GM23248 (cell line): ENCODE results near the gene MGMT. TPM values are rescaled to one million over a fixed set of nuclear protein-coding genes. Genes with fewer than 3 reads are reported as not detected.

Experiments used
- DNase-seq: peaks from one replicate; pipeline ENCODE4 v3.0.0-alpha.2; 2015
- H2AFZ ChIP-seq: fragments of 200-600 bp; sonication (generic); 2 replicates; pipeline ENCODE4 v1.6.1; 2016; ENCODE audit warnings: antibody characterized with exemption
- H3F3A ChIP-seq: fragments of 200-600 bp; sonication (generic); 2 replicates; pipeline ENCODE4 v1.6.1; 2016; ENCODE audit warnings: mild to moderate bottlenecking, antibody characterized with exemption, mixed run types; ENCODE audit not compliant: insufficient read depth
- H3K27ac ChIP-seq: fragments of 200-600 bp; sonication (generic); 2 replicates; pipeline ENCODE4 v1.5.1; 2016; ENCODE audit warnings: mild to moderate bottlenecking
- H3K27me3 ChIP-seq: fragments of 200-600 bp; sonication (generic); replicated peaks from 2 replicates; pipeline ENCODE4 v1.6.1; 2016; ENCODE audit warnings: mild to moderate bottlenecking; ENCODE audit not compliant: insufficient read depth
- H3K36me3 ChIP-seq: fragments of 200-600 bp; sonication (generic); 2 replicates; pipeline ENCODE4 v1.6.1; 2016; ENCODE audit warnings: low read depth, mild to moderate bottlenecking
- H3K4me1 ChIP-seq: fragments of 200-600 bp; sonication (generic); 2 replicates; pipeline ENCODE4 v1.6.1; 2016; ENCODE audit warnings: mild to moderate bottlenecking; ENCODE audit not compliant: insufficient read depth
- H3K4me2 ChIP-seq: fragments of 200-600 bp; sonication (generic); one replicate; pipeline ENCODE4 v1.6.1; 2016; ENCODE audit warnings: mild to moderate bottlenecking; ENCODE audit not compliant: unreplicated experiment
- H3K4me3 ChIP-seq: fragments of 200-600 bp; sonication (generic); 2 replicates; pipeline ENCODE4 v1.5.1; 2016; ENCODE audit warnings: mild to moderate bottlenecking
- H3K79me2 ChIP-seq: fragments of 200-600 bp; sonication (generic); 2 replicates; pipeline ENCODE4 v1.6.1; 2016; ENCODE audit warnings: mild to moderate bottlenecking; ENCODE audit not compliant: insufficient read depth
- H3K9ac ChIP-seq: fragments of 200-600 bp; sonication (generic); 2 replicates; pipeline ENCODE4 v1.6.1; 2016; ENCODE audit warnings: mild to moderate bottlenecking
- H3K9me2 ChIP-seq: fragments of 200-600 bp; sonication (generic); 2 replicates; pipeline ENCODE4 v1.6.1; 2016; ENCODE audit warnings: mixed run types, mild to moderate bottlenecking, moderate library complexity; ENCODE audit not compliant: insufficient read depth
- H3K9me3 ChIP-seq: fragments of 200-600 bp; sonication (generic); one replicate; pipeline ENCODE4 v1.6.1; 2017; ENCODE audit warnings: low read depth
- H4K20me1 ChIP-seq: fragments of 200-600 bp; sonication (generic); 2 replicates; pipeline ENCODE4 v1.6.0; 2016; ENCODE audit not compliant: insufficient read depth
- EZH2 ChIP-seq: fragments of 200-600 bp; sonication (generic); IDR thresholded peaks from 2 replicates; pipeline ENCODE4 v1.6.1; 2018; ENCODE audit warnings: antibody characterized with exemption, mild to moderate bottlenecking; ENCODE audit not compliant: insufficient read depth, poor library complexity, severe bottlenecking
- EZH2phosphoT487 ChIP-seq: fragments of 200-600 bp; sonication (generic); IDR thresholded peaks from 2 replicates; pipeline ENCODE4 v1.6.1; 2018; ENCODE audit warnings: antibody characterized with exemption, moderate library complexity, mild to moderate bottlenecking, low read depth; ENCODE audit not compliant: insufficient read depth
- WGBS, 2 experiments: methylation state at CpG; one replicate each; pipeline ENCODE4 v1.1.6; 2015 to 2017; ENCODE audit warnings: low lambda C conversion rate in 2 of 2, low coverage in 1 of 2; ENCODE audit errors: missing lambda C conversion rate in 2 of 2; 5-methylcytosine and 5-hydroxymethylcytosine counted together
- in situ Hi-C: fragments of 300-500 bp; cut with MboI; formaldehyde crosslinking; loops from 2 replicates; pipeline ENCODE4 v1.15.0; 2020
- polyA plus RNA-seq: library from polyadenylated mRNA; unstranded; fragments of >200 nt; fragmentation: Nextera tagmentation; extraction: Ambion mirVana; gene quantifications from 2 replicates; pipeline ENCODE4 v1.2.1, GENCODE V29; 2016
- total RNA-seq: library from RNA; depleted of rRNA; stranded (reverse); fragments of >200 nt; shearing (Covaris generic); gene quantifications from 2 replicates; pipeline ENCODE4 v1.2.3, GENCODE V29; 2014

The MGMT gene
- total and polyA plus RNA-seq, 2 experiments from 2014 or later: 28.5 to 35.1 TPM

GRCh38 chr10:129580901-129581300, 113.9 kb downstream of the MGMT start:
- 91 to 96% methylated on average over 9 of the region's 9 CpGs for WGBS, 2 experiments
- in situ Hi-C loops: no loop called here
- H3K4me2 ChIP-seq: no peak overlapping the region

GRCh38 chr10:129581827-129582411, 114.9 kb downstream of the MGMT start:
- H3K4me3 ChIP-seq: no peak overlapping the region
- H3K9ac ChIP-seq: no peak overlapping the region
- H3K9me3 ChIP-seq: no peaks in the 10 kb centered on the region
- no peaks in the 10 kb centered on the region for H4K20me1 ChIP-seq
- DNase-seq: no peak
- H3F3A ChIP-seq: no peaks in the 10 kb centered on the region
- 91 to 93% methylated on average over 19 of the region's 19 CpGs for WGBS, 2 experiments
- H3K4me1 ChIP-seq: no peaks in the 10 kb centered on the region
- H3K27ac ChIP-seq: no peak overlapping the region
- in situ Hi-C loops: no loop called here
- H3K9me2 ChIP-seq: no peaks in the 10 kb centered on the region
- no peak overlapping the region for H2AFZ ChIP-seq
- H3K79me2 ChIP-seq: no peaks in the 10 kb centered on the region
- H3K27me3 ChIP-seq: no peaks in the 10 kb centered on the region
- H3K36me3 ChIP-seq: no peaks in the 10 kb centered on the region
- H3K4me2 ChIP-seq: no peak overlapping the region
- no peak for TF ChIP-seq EZH2
- no peak for TF ChIP-seq EZH2phosphoT487

More at GRCh38 chr10:129580901-129581300, 113.9 kb downstream of the MGMT start:
- H3K9me2 ChIP-seq: no peaks in the 10 kb centered on the region
- H3K27ac ChIP-seq: no peak overlapping the region
- H3K27me3 ChIP-seq: no peaks in the 10 kb centered on the region
- no peaks in the 10 kb centered on the region for H3K79me2 ChIP-seq
- no peaks in the 10 kb centered on the region for H3K9me3 ChIP-seq
- TF ChIP-seq EZH2phosphoT487 (no peak), EZH2 (no peak)
- H3K4me3 ChIP-seq: no peak overlapping the region
- H2AFZ ChIP-seq: no peak overlapping the region
- no peaks in the 10 kb centered on the region for H4K20me1 ChIP-seq
- no peaks in the 10 kb centered on the region for H3F3A ChIP-seq
- H3K36me3 ChIP-seq: no peaks in the 10 kb centered on the region
- no peaks in the 10 kb centered on the region for H3K4me1 ChIP-seq
- DNase-seq: no peak
- no peak overlapping the region for H3K9ac ChIP-seq

GRCh38 chr10:129583831-129584230, 116.8 kb downstream of the MGMT start:
- in situ Hi-C loops: no loop called here
- Histone ChIP-seq H4K20me1 (no peaks in the 10 kb centered on the region), H3K9me3 (no peaks in the 10 kb centered on the region), H3K27ac (no peak overlapping the region), H3K4me1 (no peaks in the 10 kb centered on the region), H3K9ac (no peak overlapping the region), H2AFZ (no peak overlapping the region), H3F3A (no peaks in the 10 kb centered on the region), H3K36me3 (no peaks in the 10 kb centered on the region), H3K79me2 (no peaks in the 10 kb centered on the region), H3K27me3 (no peaks in the 10 kb centered on the region), H3K4me2 (no peak overlapping the region), H3K9me2 (no peaks in the 10 kb centered on the region), H3K4me3 (no peak overlapping the region)
- no peak for DNase-seq
- no peak for TF ChIP-seq EZH2
- TF ChIP-seq EZH2phosphoT487: no peak
- WGBS, 2 experiments: 80 to 85% methylated on average over 8 of the region's 8 CpGs

- Histone ChIP-seq H3K27ac (no peak overlapping the region), H2AFZ (no peak overlapping the region), H3K4me3 (no peak overlapping the region), H3K36me3 (no peaks in the 10 kb centered on the region), H3K27me3 (no peaks in the 10 kb centered on the region), H4K20me1 (no peaks in the 10 kb centered on the region), H3F3A (no peaks in the 10 kb centered on the region), H3K79me2 (no peaks in the 10 kb centered on the region), H3K4me2 (no peak overlapping the region), H3K9me2 (no peaks in the 10 kb centered on the region), H3K9me3 (no peaks in the 10 kb centered on the region), H3K4me1 (no peaks in the 10 kb centered on the region), H3K9ac (no peak overlapping the region)
- DNase-seq: peak; percentile 23
- WGBS, 2 experiments: 78 to 93% methylated on average over 2 of the region's 2 CpGs
- TF ChIP-seq EZH2 (no peak), EZH2phosphoT487 (no peak)
- in situ Hi-C loops: no loop called here
Observed at GRCh38 chr10:129586898-129587443, 119.9 kb downstream of the MGMT start.
